WTC11 (cell line): ENCODE measurements around the gene DPP8.

Source experiments
- HMGA2 ChIP-seq: fragments of 250-450 bp; sonication (Bioruptor Pico); IDR thresholded peaks from 2 replicates; pipeline ENCODE4 v1.4.0; 2021; ENCODE audit warnings: mild to moderate bottlenecking, moderate library complexity
- IRF2 ChIP-seq: sonication (generic); formaldehyde crosslinking; IDR thresholded peaks from 2 replicates; pipeline ENCODE4 v1.8.0; 2022; ENCODE audit warnings: low read depth, missing genetic modification reagents, borderline replicate concordance
- NFATC4 ChIP-seq: fragments of 250-450 bp; sonication (Bioruptor Pico); IDR thresholded peaks from 2 replicates; pipeline ENCODE4 v1.9.0; 2021; ENCODE audit warnings: mild to moderate bottlenecking
- ZNF121 ChIP-seq: sonication (generic); formaldehyde crosslinking; IDR thresholded peaks from 2 replicates; pipeline ENCODE4 v1.8.0; 2023; ENCODE audit warnings: missing genetic modification reagents
- TF ChIP-seq, protein P1 (sequence below): fragments of 200-600 bp; IDR thresholded peaks from 2 replicates; pipeline ENCODE4 v1.8.0; 2022; ENCODE audit warnings: antibody characterized with exemption
- TF ChIP-seq, protein P2 (sequence below): sonication (generic); formaldehyde crosslinking; IDR thresholded peaks from 2 replicates; pipeline ENCODE4 v1.8.1; 2023; ENCODE audit warnings: mild to moderate bottlenecking, missing genetic modification reagents
- TF ChIP-seq, protein P3 (sequence below): sonication (generic); formaldehyde crosslinking; IDR thresholded peaks from 2 replicates; pipeline ENCODE4 v1.8.1; 2023; ENCODE audit warnings: mild to moderate bottlenecking, missing genetic modification reagents, moderate library complexity
- TF ChIP-seq, protein P4 (sequence below): sonication (generic); formaldehyde crosslinking; conservative IDR thresholded peaks from 2 replicates; pipeline ENCODE4 v1.8.1; 2023; ENCODE audit warnings: mild to moderate bottlenecking, low read depth, missing genetic modification reagents, moderate library complexity
- TF ChIP-seq, protein P5 (sequence below): sonication (generic); formaldehyde crosslinking; IDR thresholded peaks from 2 replicates; pipeline ENCODE4 v1.8.0; 2022; ENCODE audit warnings: mild to moderate bottlenecking, missing genetic modification reagents

DNA sequence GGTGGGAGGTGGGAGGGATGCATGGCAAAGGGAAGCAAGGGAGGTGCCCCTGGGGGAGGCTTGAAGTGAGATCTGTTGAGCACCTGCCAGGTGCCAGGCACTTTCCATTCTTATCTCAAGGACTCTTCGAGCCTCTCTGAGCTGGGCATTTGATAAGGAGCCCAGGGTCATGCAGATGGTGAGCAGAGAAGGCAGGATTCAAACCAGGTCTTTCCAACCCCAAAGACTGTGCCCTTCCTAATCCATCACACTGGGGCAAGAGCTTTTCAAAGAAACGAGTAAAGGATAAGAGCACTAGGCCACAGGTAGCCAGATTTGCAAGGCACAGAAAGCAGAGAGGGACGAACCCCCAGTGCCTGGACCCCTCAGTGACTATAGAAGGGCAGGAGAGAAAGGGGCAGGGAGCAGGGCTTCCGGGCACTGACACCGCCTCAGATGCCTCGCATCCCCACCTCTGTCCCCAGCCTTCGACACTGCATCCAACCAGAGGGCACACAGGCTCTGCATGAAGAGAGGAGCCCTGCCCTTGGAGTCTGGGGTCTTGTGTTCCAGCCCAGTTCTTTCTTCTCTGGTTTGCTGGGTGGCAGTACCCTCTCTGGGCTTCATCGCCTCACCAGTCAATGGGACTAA, 115.8 kb downstream of the DPP8 start:
- TF ChIP-seq, protein P1, sequence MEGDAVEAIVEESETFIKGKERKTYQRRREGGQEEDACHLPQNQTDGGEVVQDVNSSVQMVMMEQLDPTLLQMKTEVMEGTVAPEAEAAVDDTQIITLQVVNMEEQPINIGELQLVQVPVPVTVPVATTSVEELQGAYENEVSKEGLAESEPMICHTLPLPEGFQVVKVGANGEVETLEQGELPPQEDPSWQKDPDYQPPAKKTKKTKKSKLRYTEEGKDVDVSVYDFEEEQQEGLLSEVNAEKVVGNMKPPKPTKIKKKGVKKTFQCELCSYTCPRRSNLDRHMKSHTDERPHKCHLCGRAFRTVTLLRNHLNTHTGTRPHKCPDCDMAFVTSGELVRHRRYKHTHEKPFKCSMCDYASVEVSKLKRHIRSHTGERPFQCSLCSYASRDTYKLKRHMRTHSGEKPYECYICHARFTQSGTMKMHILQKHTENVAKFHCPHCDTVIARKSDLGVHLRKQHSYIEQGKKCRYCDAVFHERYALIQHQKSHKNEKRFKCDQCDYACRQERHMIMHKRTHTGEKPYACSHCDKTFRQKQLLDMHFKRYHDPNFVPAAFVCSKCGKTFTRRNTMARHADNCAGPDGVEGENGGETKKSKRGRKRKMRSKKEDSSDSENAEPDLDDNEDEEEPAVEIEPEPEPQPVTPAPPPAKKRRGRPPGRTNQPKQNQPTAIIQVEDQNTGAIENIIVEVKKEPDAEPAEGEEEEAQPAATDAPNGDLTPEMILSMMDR: no peak
- TF ChIP-seq, protein P2, sequence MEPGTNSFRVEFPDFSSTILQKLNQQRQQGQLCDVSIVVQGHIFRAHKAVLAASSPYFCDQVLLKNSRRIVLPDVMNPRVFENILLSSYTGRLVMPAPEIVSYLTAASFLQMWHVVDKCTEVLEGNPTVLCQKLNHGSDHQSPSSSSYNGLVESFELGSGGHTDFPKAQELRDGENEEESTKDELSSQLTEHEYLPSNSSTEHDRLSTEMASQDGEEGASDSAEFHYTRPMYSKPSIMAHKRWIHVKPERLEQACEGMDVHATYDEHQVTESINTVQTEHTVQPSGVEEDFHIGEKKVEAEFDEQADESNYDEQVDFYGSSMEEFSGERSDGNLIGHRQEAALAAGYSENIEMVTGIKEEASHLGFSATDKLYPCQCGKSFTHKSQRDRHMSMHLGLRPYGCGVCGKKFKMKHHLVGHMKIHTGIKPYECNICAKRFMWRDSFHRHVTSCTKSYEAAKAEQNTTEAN (CRISPR knock-in tag): no peak
- TF ChIP-seq IRF2 (CRISPR knock-in tag): no peak
- TF ChIP-seq, protein P3, sequence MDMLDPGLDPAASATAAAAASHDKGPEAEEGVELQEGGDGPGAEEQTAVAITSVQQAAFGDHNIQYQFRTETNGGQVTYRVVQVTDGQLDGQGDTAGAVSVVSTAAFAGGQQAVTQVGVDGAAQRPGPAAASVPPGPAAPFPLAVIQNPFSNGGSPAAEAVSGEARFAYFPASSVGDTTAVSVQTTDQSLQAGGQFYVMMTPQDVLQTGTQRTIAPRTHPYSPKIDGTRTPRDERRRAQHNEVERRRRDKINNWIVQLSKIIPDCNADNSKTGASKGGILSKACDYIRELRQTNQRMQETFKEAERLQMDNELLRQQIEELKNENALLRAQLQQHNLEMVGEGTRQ (CRISPR knock-in tag): no peak
- TF ChIP-seq ZNF121: no peak
- TF ChIP-seq HMGA2 (CRISPR knock-in tag): no peak
- TF ChIP-seq, protein P4, sequence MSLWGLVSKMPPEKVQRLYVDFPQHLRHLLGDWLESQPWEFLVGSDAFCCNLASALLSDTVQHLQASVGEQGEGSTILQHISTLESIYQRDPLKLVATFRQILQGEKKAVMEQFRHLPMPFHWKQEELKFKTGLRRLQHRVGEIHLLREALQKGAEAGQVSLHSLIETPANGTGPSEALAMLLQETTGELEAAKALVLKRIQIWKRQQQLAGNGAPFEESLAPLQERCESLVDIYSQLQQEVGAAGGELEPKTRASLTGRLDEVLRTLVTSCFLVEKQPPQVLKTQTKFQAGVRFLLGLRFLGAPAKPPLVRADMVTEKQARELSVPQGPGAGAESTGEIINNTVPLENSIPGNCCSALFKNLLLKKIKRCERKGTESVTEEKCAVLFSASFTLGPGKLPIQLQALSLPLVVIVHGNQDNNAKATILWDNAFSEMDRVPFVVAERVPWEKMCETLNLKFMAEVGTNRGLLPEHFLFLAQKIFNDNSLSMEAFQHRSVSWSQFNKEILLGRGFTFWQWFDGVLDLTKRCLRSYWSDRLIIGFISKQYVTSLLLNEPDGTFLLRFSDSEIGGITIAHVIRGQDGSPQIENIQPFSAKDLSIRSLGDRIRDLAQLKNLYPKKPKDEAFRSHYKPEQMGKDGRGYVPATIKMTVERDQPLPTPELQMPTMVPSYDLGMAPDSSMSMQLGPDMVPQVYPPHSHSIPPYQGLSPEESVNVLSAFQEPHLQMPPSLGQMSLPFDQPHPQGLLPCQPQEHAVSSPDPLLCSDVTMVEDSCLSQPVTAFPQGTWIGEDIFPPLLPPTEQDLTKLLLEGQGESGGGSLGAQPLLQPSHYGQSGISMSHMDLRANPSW: no peak
- TF ChIP-seq, protein P5, sequence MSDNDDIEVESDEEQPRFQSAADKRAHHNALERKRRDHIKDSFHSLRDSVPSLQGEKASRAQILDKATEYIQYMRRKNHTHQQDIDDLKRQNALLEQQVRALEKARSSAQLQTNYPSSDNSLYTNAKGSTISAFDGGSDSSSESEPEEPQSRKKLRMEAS (CRISPR knock-in tag): no peak
- TF ChIP-seq NFATC4: no peak
